ENCODE data around the gene MBOAT7.
A peak's percentile ranks its signal among the peaks of the same experiment; 100 is the strongest.
"Not testable (repeated sequence)": the region's sequence is repeated elsewhere in the genome, so short reads cannot be mapped to it uniquely, and the experiment has no call there.

Gene MBOAT7

DNA sequence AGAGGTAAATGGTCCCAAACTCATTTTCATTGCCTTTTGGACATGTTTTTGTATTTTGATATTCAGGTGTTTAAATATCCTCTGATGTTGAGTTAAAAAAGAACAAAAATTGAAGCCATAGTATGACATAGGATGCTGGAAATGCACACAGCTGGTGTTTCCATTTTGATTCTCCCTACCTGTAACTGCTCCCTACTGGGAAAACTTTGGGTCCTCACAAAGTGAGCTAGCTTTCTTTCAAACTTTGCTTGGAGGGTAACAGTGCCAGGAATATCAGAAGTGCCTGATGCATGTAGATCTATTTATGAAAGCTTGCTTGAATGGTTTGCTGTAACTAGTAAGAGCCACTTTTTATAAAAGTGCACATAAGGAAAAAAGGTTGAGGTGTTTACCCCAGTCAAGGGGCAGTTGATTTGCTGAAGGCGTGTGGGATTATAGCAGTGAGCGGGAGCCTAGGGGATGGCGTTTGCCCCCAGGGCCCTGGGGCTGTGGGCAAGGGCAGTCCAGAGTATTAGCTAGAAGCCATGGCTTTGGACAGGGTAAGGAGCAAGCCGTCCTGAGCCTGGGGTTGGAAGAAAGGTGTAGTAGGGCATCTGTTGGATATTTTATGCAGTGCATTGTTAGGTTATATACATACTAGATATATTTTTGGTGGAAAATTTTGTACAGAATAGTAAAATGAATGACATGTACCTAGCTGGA, 15.5 kb upstream of the MBOAT7 start:
- TF ChIP-seq, protein P1, sequence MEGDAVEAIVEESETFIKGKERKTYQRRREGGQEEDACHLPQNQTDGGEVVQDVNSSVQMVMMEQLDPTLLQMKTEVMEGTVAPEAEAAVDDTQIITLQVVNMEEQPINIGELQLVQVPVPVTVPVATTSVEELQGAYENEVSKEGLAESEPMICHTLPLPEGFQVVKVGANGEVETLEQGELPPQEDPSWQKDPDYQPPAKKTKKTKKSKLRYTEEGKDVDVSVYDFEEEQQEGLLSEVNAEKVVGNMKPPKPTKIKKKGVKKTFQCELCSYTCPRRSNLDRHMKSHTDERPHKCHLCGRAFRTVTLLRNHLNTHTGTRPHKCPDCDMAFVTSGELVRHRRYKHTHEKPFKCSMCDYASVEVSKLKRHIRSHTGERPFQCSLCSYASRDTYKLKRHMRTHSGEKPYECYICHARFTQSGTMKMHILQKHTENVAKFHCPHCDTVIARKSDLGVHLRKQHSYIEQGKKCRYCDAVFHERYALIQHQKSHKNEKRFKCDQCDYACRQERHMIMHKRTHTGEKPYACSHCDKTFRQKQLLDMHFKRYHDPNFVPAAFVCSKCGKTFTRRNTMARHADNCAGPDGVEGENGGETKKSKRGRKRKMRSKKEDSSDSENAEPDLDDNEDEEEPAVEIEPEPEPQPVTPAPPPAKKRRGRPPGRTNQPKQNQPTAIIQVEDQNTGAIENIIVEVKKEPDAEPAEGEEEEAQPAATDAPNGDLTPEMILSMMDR (IDR thresholded peaks at IDR 0.05), result no peak
- no peak for DNase-seq (ENCODE audit: low spot score)
- no peak overlapping the region for H3K27ac ChIP-seq
- peak overlapping the region; percentile 2 for H3K4me3 ChIP-seq

DNA sequence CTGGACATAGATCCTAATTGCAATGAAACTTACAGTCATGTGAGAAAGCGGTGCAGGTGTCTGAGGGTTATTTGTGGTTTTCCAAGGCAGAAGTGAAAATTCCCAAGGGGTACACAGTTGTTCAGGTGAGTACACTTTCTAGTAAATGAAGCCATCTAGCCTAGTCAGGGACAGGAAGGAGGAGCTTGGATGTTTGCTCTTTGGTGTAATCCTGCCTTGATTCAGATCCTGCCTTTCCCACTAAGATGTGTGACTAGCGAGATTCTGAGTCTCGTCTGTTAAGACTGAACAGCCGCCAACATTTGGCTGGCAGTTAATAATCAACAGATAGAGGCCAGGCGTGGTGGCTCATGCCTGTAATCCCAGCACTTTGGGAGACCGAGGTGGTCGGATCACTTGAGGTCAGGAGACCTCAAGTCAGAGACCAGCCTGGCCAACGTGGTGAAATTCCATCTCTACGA, 13.8 kb upstream of the MBOAT7 start:
- H3K27ac ChIP-seq, result no peak overlapping the region
- DNase-seq (ENCODE audit: low spot score), result no peak
- H3K4me3 ChIP-seq, result peak overlapping the region; percentile 80
- TF ChIP-seq, protein P1 (IDR thresholded peaks at IDR 0.05), result no peak

DNA sequence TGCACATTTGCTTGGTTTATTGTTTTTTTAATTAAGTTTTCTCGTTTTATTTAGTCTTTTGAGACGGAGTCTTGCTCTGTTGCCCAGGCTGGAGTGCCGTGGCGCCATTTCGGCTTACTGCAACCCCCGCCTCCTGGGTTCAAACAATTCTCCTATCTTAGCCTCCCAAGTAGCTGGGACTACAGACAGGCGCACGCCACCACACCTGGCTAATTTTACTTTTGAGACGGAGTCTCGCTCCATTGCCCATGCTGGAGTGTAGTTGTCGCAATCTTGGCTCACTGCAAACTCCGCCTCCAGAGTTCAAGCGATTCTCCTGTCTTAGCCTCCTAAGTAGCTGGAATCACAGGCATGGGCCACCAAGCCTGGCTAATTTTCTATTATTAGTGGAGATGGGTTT, 12.6 kb upstream of the MBOAT7 start:
- no peak for DNase-seq (ENCODE audit: low spot score)
- H3K27ac ChIP-seq, result no peak overlapping the region

DNA sequence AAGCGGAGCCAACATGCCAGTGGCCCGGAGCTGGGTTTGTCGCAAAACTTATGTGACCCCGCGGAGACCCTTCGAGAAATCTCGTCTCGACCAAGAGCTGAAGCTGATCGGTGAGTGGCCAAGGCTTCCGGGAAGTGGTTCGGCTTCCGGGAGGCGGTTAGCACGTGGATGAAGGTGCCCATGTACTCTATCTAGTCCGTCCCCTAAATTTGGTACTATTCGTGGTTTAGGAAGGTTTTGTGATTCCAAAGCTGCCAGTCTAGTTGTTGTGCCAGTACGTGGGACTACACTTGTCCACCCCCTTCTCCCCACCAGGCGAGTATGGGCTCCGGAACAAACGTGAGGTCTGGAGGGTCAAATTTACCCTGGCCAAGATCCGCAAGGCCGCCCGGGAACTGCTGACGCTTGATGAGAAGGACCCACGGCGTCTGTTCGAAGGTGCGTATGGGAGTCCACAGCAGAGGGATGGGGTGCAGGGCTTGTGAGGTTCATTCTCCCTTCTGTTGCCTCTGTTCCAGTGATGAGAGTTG, 11.9 kb upstream of the MBOAT7 start:
- peak overlapping the region; percentile 88 to 93 for H3K27ac ChIP-seq
- TF ChIP-seq, protein P1 (IDR thresholded peaks at IDR 0.05), result no peak
- peak overlapping the region; percentile 80 for H3K4me3 ChIP-seq
- no peak for DNase-seq (ENCODE audit: low spot score)

More for the DNA sequence above, 12.6 kb upstream of the MBOAT7 start:
- TF ChIP-seq, protein P1 (IDR thresholded peaks at IDR 0.05), result no peak
- H3K4me3 ChIP-seq, result peak overlapping the region; percentile 80

DNA sequence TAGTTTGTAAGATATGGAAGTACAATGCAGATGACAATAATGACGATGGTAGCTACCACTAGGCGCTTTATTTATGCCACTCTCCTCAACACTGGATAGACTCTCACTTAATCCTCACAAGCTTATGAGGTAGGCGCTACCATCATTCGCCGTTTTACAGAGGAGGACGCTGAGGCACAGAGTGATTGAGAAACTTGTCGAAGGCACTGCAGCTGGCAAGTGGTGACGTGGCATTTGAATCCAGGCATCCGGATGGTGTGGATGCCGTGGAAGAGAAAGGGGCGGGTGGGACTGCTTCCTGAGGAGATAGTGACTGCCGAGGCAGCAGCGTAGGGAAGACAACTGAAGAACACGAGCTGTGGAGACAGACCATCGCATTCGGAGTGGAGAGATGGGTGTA, 10.0 kb upstream of the MBOAT7 start:
- TF ChIP-seq, protein P1 (IDR thresholded peaks at IDR 0.05), result no peak
- DNase-seq (ENCODE audit: low spot score), result no peak
- Histone ChIP-seq H3K27ac (no peak overlapping the region), H3K4me3 (no peak overlapping the region)

DNA sequence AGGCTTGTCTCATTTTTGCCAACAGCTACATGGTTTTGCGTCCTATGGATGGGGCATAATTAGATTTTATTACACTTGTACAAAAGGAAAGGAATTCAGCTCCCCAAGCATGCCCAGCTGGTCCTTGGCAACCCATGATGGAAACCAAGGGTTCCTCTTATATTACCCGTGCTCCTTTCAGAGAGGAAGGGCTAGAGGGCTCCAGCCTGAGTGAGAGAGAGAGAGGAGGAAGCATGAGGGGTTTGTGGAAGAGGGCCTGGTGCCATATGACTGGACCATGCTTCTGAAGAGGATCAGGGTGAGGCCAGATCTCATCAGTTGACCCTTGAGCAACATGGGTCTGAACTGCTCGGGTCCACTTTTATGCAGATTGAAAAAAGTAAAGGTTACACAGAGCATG, 7.7 kb upstream of the MBOAT7 start:
- no peak for DNase-seq (ENCODE audit: low spot score)
- Histone ChIP-seq H3K4me3 (no peak overlapping the region), H3K27ac (no peak overlapping the region)
- TF ChIP-seq, protein P1 (IDR thresholded peaks at IDR 0.05), result no peak

DNA sequence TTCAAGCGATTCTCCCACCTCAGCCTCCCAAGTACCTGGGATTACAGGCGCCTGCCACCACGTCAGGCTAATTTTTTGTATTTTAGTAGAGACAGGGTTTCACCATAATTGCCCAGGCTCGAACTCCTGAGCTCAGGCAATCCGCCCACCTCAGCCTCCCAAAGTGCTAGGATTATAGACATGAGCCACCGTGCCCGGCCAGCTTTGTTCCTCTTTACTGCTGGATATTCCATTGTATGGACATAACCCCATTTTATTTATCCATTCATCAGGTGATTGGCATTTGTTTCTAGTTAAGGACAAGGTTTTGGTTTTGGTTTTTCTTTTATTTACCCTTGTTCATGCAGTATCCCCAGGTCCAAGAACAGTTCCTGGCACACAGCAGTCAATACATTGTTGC, 7.2 kb upstream of the MBOAT7 start:
- DNase-seq (ENCODE audit: low spot score), result no peak
- TF ChIP-seq, protein P1 (IDR thresholded peaks at IDR 0.05), result no peak
- no peak overlapping the region for H3K27ac ChIP-seq
- no peak overlapping the region for H3K4me3 ChIP-seq

DNA sequence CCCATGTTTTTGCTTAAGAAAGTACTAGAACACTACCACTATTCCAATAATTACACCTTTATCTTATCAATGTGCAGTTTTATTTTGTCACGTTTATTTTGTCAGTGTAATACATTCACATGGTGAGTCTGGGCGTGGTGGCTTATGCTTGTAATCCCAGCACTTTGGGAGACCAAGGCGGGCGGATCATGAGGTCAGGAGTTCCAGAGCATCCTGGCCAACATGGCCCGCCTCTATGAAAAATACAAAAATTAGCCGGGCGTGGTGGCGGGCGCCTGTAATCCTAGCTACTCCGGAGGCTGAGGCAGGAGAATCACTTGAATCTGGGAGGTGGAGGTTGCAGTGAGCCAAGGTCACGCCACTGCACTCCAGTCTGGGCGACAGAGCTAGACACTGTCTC, 5.1 kb upstream of the MBOAT7 start:
- DNase-seq (ENCODE audit: low spot score); H3K4me3 ChIP-seq; H3K27ac ChIP-seq: not testable (repeated sequence)

Data from coronary artery (tissue), 2 donors.